Loucy (cell line): Measurements from ENCODE around the gene PID1.

Experiments used
- H2AFZ ChIP-seq: fragments of 200-600 bp; sonication (generic); 2 replicates; pipeline ENCODE4 v1.6.0; 2016; ENCODE audit warnings: antibody characterized with exemption, mild to moderate bottlenecking, low read length, moderate library complexity
- H3F3A ChIP-seq: fragments of 200-600 bp; 2 replicates; pipeline ENCODE4 v1.6.0; 2016; ENCODE audit warnings: antibody characterized with exemption, low read depth, mild to moderate bottlenecking
- H3K27me3 ChIP-seq: fragments of 200-600 bp; sonication (generic); 2 replicates; pipeline ENCODE4 v1.6.1; 2014; ENCODE audit warnings: low read length, mild to moderate bottlenecking; ENCODE audit not compliant: insufficient read depth, poor library complexity, severe bottlenecking
- H3K36me3 ChIP-seq: fragments of 200-600 bp; sonication (generic); 2 replicates; pipeline ENCODE4 v1.6.1; 2016; ENCODE audit warnings: low read length; ENCODE audit not compliant: insufficient read depth
- H3K4me1 ChIP-seq: fragments of 200-600 bp; sonication (generic); 2 replicates; pipeline ENCODE4 v1.5.1; 2014; ENCODE audit warnings: low read length, mild to moderate bottlenecking; ENCODE audit not compliant: insufficient read depth, poor library complexity, severe bottlenecking
- H3K4me2 ChIP-seq: fragments of 200-600 bp; sonication (generic); 2 replicates; pipeline ENCODE4 v1.6.0; 2014; ENCODE audit warnings: antibody characterized with exemption, low read length, low read depth, mild to moderate bottlenecking; ENCODE audit not compliant: poor library complexity, severe bottlenecking
- H3K4me3 ChIP-seq: fragments of 200-600 bp; sonication (generic); 2 replicates; pipeline ENCODE4 v1.5.1; 2014; ENCODE audit warnings: low read length, mild to moderate bottlenecking, mixed read lengths; ENCODE audit not compliant: poor library complexity, severe bottlenecking
- H3K79me2 ChIP-seq: fragments of 200-600 bp; sonication (generic); 2 replicates; pipeline ENCODE4 v1.6.1; 2014; ENCODE audit warnings: low read length; ENCODE audit not compliant: insufficient read depth
- H3K9ac ChIP-seq: fragments of 200-600 bp; sonication (generic); 2 replicates; pipeline ENCODE4 v1.6.0; 2014; ENCODE audit warnings: mild to moderate bottlenecking, low read depth, low read length, moderate library complexity; ENCODE audit not compliant: poor library complexity, severe bottlenecking
- H3K9me2 ChIP-seq: fragments of 200-600 bp; sonication (generic); replicated peaks from 2 replicates; pipeline ENCODE4 v1.6.1; 2016; ENCODE audit warnings: low read depth, low read length, mixed read lengths
- H3K9me3 ChIP-seq: fragments of 200-600 bp; sonication (generic); 2 replicates; pipeline ENCODE4 v1.6.1; 2014; ENCODE audit warnings: mild to moderate bottlenecking, antibody characterized with exemption, low read length, low read depth; ENCODE audit not compliant: insufficient read depth
- H4K20me1 ChIP-seq: fragments of 200-600 bp; sonication (generic); 2 replicates; pipeline ENCODE4 v1.6.0; 2014; ENCODE audit warnings: antibody characterized with exemption, low read length, mild to moderate bottlenecking; ENCODE audit not compliant: insufficient read depth, poor library complexity, severe bottlenecking
- CTCF ChIP-seq: fragments of 200-600 bp; sonication (generic); conservative IDR thresholded peaks from 2 replicates; pipeline ENCODE4 v1.5.1; 2014; ENCODE audit warnings: mild to moderate bottlenecking, antibody characterized with exemption, low read length
- EZH2phosphoT487 ChIP-seq: fragments of 200-600 bp; IDR thresholded peaks from 2 replicates; pipeline ENCODE4 v1.6.1; 2018; ENCODE audit warnings: antibody characterized with exemption, mild to moderate bottlenecking, moderate library complexity, borderline replicate concordance

The PID1 gene

GRCh38 chr2:229218329-229218921, 52.7 kb downstream of the PID1 start:
- H3K4me3 ChIP-seq, result no peak overlapping the region
- no peaks in the 10 kb centered on the region for H3F3A ChIP-seq
- TF ChIP-seq CTCF, result no peak
- no peak for TF ChIP-seq EZH2phosphoT487
- H3K9me3 ChIP-seq, result no peaks in the 10 kb centered on the region
- no peak overlapping the region for H3K4me2 ChIP-seq
- H3K79me2 ChIP-seq, result no peaks in the 10 kb centered on the region
- no peaks in the 10 kb centered on the region for H3K36me3 ChIP-seq
- no peaks in the 10 kb centered on the region for H3K27me3 ChIP-seq
- H3K4me1 ChIP-seq, result no peaks in the 10 kb centered on the region
- no peaks in the 10 kb centered on the region for H3K9me2 ChIP-seq
- H3K9ac ChIP-seq, result no peak overlapping the region
- H4K20me1 ChIP-seq, result no peaks in the 10 kb centered on the region
- no peak overlapping the region for H2AFZ ChIP-seq

- Histone ChIP-seq H3K36me3 (no peaks in the 10 kb centered on the region), H3K4me3 (no peak overlapping the region), H3K9me3 (no peaks in the 10 kb centered on the region), H3K4me1 (peaks cover 17% of the 10 kb centered on the region), H2AFZ (no peak overlapping the region), H4K20me1 (no peaks in the 10 kb centered on the region), H3K4me2 (no peak overlapping the region), H3K9ac (no peak overlapping the region), H3K9me2 (no peaks in the 10 kb centered on the region), H3K27me3 (no peaks in the 10 kb centered on the region), H3K79me2 (no peaks in the 10 kb centered on the region), H3F3A (no peaks in the 10 kb centered on the region)
- TF ChIP-seq CTCF (no peak), EZH2phosphoT487 (no peak)
These were observed 58.8 kb downstream of the PID1 start for GRCh38 chr2:229212241-229212640.

- Histone ChIP-seq H3K4me2 (no peak overlapping the region), H3K79me2 (no peaks in the 10 kb centered on the region), H3K4me1 (peaks cover 17% of the 10 kb centered on the region), H3K9ac (no peak overlapping the region), H3K9me2 (no peaks in the 10 kb centered on the region), H3F3A (no peaks in the 10 kb centered on the region), H3K4me3 (no peak overlapping the region), H3K36me3 (no peaks in the 10 kb centered on the region), H2AFZ (no peak overlapping the region), H3K27me3 (no peaks in the 10 kb centered on the region), H4K20me1 (no peaks in the 10 kb centered on the region), H3K9me3 (no peaks in the 10 kb centered on the region)
- TF ChIP-seq EZH2phosphoT487 (no peak), CTCF (no peak)
These were observed 60.4 kb downstream of the PID1 start for GRCh38 chr2:229210641-229211040.
